Muscle layer of colon (tissue), 2 donors: Measurements from ENCODE around the gene POC1B.

ENCODE experiments used
- H3K27ac ChIP-seq: one replicate; pipeline ENCODE4 v1.7.0; 2013; ENCODE audit warnings: low read depth, mild to moderate bottlenecking, low read length, moderate library complexity
- H3K27me3 ChIP-seq, 2 donors: one replicate each; pipeline ENCODE4 v1.7.0; 2013; ENCODE audit warnings: low read length in 2 of 2, mild to moderate bottlenecking in 2 of 2; ENCODE audit not compliant: insufficient read depth in 2 of 2, control insufficient read depth in 1 of 2
- H3K36me3 ChIP-seq: one replicate; pipeline ENCODE4 v1.7.0; 2013; ENCODE audit warnings: mild to moderate bottlenecking, low read length; ENCODE audit not compliant: insufficient read depth
- H3K4me1 ChIP-seq: one replicate; pipeline ENCODE4 v1.7.0; 2013; ENCODE audit warnings: mild to moderate bottlenecking, low read length; ENCODE audit not compliant: insufficient read depth
- H3K4me3 ChIP-seq, 2 donors: one replicate each; pipeline ENCODE4 v1.7.0; 2013; ENCODE audit warnings: low read length in 2 of 2, low read depth in 1 of 2, mild to moderate bottlenecking in 1 of 2, moderate library complexity in 1 of 2
- H3K9ac ChIP-seq: one replicate; pipeline ENCODE4 v1.7.0; 2013; ENCODE audit warnings: low read length
- H3K9me3 ChIP-seq: one replicate; pipeline ENCODE4 v1.7.0; 2013; ENCODE audit warnings: mild to moderate bottlenecking, low read length
- donor health status: abdominal sarcoma.
- donor health status: Adenocarcinoma of cecum.

The POC1B gene

DNA sequence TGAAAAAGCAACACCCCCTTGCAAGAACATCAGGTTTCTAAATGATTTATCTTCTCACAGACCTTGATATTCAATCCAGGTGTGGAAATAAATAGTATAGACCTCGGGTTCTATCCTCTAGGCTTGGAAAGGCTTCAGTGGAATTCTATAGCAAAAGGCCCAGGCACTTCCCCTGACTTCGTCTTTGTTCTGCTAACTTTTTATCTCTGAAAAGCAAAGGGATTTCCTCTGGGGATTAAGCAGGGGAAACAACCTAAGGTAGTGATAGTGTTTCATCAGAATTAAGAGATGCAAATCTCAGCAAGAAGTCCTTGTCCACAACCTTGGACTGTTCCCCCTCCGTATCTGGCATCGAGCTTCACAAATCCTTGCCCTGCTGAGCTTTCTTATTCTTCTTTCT, 114.0 kb downstream of the POC1B start:
- Histone ChIP-seq H3K36me3 (no peaks in the 10 kb centered on the region), H3K9ac (no peak overlapping the region)

GRCh38 chr12:89411234-89411633, 114.6 kb downstream of the POC1B start:
- H3K27me3 ChIP-seq: no peaks in the 10 kb centered on the region
- no peak overlapping the region for H3K4me3 ChIP-seq
- no peak overlapping the region for H3K9ac ChIP-seq
- H3K36me3 ChIP-seq: no peaks in the 10 kb centered on the region
- H3K27ac ChIP-seq: no peak overlapping the region
- no peaks in the 10 kb centered on the region for H3K4me1 ChIP-seq
- no peaks in the 10 kb centered on the region for H3K9me3 ChIP-seq

More for the DNA sequence above, 114.0 kb downstream of the POC1B start:
- Histone ChIP-seq H3K4me1 (no peaks in the 10 kb centered on the region), H3K9me3 (no peaks in the 10 kb centered on the region), H3K27me3 (no peaks in the 10 kb centered on the region), H3K27ac (no peak overlapping the region), H3K4me3 (no peak overlapping the region)

- H3K4me3 ChIP-seq: no peak overlapping the region
- no peaks in the 10 kb centered on the region for H3K27me3 ChIP-seq
- H3K36me3 ChIP-seq: no peaks in the 10 kb centered on the region
- H3K9ac ChIP-seq: no peak overlapping the region
- H3K27ac ChIP-seq: no peak overlapping the region
- H3K4me1 ChIP-seq: no peaks in the 10 kb centered on the region
- no peaks in the 10 kb centered on the region for H3K9me3 ChIP-seq
These were observed 120.1 kb downstream of the POC1B start for GRCh38 chr12:89405626-89406345.

DNA sequence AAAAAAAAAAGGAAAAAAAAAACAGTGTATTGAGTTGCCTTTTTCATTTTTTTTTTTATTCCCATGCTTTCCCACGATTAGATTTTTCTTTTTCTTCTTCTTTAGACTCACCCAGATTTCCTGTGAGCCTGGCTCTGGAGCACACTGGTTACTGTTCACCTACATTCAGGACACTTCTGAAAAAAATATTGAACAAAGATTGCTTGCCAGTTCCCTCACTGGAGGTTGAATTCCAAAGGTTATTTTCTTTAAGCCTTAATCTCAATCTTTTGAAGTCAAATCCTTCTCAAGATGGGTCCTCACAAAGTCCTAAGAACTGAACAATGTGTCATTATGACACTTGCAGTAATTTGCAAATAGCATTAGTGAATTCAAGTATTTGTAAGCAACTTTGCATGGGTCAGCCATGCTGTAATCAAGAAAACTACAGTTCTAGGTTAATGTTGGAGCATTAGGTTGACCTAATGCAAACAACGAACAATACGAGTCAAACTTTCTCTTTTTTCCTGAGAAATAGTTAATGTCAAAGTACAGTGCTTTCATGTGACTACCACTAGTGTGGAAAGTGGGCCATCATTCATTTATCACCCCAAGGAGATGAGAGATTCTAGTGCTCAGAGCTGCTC, 124.3 kb downstream of the POC1B start:
- Histone ChIP-seq H3K9me3 (no peaks in the 10 kb centered on the region), H3K27me3 (no peaks in the 10 kb centered on the region), H3K9ac (no peak overlapping the region), H3K4me1 (no peaks in the 10 kb centered on the region), H3K4me3 (no peak overlapping the region), H3K36me3 (no peaks in the 10 kb centered on the region), H3K27ac (no peak overlapping the region)

DNA sequence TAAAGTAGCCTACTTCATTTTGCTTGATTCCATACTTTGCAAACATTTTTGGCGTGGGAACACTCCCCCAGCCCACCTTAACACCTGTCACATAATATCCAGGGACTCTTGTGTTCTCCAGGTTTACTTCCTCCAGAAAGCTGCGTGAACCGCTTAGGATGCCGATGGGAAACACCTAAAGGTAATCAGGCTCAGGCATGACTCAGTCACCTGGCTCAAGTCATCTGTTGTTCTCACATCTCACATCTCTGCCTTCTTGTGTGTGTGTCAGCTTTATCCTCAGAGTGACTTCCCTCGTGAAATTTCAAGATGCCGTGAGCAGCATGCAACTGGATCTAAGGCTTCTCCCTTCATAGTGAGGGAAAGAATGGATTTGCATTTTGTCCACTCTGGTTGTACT, 125.4 kb downstream of the POC1B start:
- Histone ChIP-seq H3K27me3 (no peaks in the 10 kb centered on the region), H3K4me3 (no peak overlapping the region), H3K36me3 (no peaks in the 10 kb centered on the region), H3K9ac (no peak overlapping the region), H3K4me1 (no peaks in the 10 kb centered on the region), H3K27ac (no peak overlapping the region), H3K9me3 (no peaks in the 10 kb centered on the region)

- Histone ChIP-seq H3K9ac (no peak overlapping the region), H3K4me3 (no peak overlapping the region), H3K27me3 (no peaks in the 10 kb centered on the region), H3K36me3 (no peaks in the 10 kb centered on the region), H3K27ac (no peak overlapping the region), H3K9me3 (no peaks in the 10 kb centered on the region), H3K4me1 (no peaks in the 10 kb centered on the region)
These were observed 130.1 kb downstream of the POC1B start for GRCh38 chr12:89395712-89396111.

- Histone ChIP-seq H3K36me3 (no peaks in the 10 kb centered on the region), H3K4me3 (no peak overlapping the region), H3K9ac (no peak overlapping the region), H3K4me1 (no peaks in the 10 kb centered on the region), H3K27ac (no peak overlapping the region), H3K27me3 (no peaks in the 10 kb centered on the region), H3K9me3 (no peaks in the 10 kb centered on the region)
These were observed 132.2 kb downstream of the POC1B start for GRCh38 chr12:89393551-89394121.

DNA sequence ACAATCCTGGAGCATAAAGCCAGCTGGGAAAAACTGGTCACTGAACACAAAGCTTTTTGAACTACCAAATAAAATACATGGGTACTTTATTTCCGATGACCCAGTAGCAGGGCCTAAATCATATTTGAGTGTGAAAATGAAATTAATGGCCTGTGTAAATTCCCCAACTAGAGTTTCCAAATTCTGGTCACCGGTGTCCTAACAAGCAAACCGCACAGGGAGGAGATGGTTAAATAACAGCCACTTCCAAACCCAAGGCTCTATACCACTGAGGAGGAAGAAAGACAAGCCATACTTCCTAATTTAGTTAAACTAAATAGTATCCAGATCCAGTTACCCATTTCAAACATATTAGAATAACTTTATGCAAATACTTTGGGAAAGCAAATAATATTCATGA, 133.5 kb downstream of the POC1B start:
- Histone ChIP-seq H3K4me3 (no peak overlapping the region), H3K9ac (no peak overlapping the region), H3K4me1 (no peaks in the 10 kb centered on the region), H3K36me3 (no peaks in the 10 kb centered on the region), H3K27me3 (no peaks in the 10 kb centered on the region), H3K9me3 (no peaks in the 10 kb centered on the region), H3K27ac (no peak overlapping the region)

DNA sequence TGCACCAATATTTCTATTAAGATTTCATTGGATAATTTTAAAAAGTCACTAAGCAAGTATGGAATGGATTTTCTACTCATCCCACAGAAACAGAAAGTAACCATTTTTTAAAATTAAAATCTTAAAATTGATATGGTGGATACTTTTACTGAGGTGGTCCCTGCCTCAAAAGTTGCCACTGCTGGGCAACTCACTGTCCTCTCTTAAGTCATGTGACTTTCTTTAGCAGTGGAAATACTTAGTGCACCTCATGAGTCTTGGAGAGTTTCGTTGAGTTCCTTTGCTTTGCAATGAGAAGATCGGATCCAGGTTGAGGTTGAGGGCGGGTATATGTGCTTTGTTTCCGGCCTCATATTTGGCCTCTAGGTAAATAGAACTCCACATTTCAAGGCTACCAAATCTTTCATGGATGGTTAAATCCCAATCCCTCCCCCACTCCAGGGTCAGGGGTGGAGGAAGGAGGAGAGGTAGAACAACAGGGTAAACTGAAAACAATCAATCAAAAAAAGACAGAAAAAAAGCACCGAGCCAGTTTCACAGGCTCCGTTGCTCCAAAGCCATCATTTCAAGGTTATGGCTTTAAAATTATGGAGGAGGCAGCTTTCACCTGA, 134.0 kb downstream of the POC1B start:
- Histone ChIP-seq H3K4me3 (no peak overlapping the region), H3K9ac (no peak overlapping the region), H3K27ac (no peak overlapping the region), H3K27me3 (no peaks in the 10 kb centered on the region), H3K36me3 (no peaks in the 10 kb centered on the region), H3K9me3 (no peaks in the 10 kb centered on the region), H3K4me1 (no peaks in the 10 kb centered on the region)

GRCh38 chr12:89390802-89391673, 134.8 kb downstream of the POC1B start:
- H3K27ac ChIP-seq: no peak overlapping the region
- no peaks in the 10 kb centered on the region for H3K9me3 ChIP-seq
- no peaks in the 10 kb centered on the region for H3K4me1 ChIP-seq
- H3K4me3 ChIP-seq: no peak overlapping the region
- H3K9ac ChIP-seq: no peak overlapping the region
- H3K36me3 ChIP-seq: no peaks in the 10 kb centered on the region
- no peaks in the 10 kb centered on the region for H3K27me3 ChIP-seq
